Measurements from ENCODE around the gene PLXDC1.
"Not testable (repeated sequence)": the region's sequence is repeated elsewhere in the genome, so short reads cannot be mapped to it uniquely, and the experiment has no call there.

Gene PLXDC1

DNA sequence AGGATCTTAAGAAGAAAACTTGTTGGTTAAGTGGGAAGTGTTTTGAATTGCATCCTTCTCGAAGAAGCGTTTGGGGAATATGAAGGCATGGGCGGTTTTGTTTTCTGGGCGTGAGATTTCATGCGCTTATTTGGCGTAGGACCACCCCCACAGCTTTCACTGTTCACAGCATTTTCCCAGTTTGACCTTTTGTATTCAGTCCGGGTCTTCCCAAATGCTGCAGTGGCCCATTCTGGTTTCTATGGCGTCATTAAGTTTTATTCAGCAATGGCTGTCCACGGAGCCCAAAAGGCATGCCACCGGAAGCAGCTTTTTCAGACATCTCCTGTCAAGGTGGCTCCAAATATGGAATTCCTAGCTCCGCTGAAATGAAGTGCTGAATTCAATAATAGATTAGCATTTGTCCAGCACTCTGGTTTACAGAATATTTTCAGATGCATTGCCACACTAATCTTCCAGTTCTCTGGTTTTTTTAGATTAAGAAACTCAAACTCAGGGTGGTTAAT, 93.7 kb downstream of the PLXDC1 start:
- no peak for DNase-seq

DNA sequence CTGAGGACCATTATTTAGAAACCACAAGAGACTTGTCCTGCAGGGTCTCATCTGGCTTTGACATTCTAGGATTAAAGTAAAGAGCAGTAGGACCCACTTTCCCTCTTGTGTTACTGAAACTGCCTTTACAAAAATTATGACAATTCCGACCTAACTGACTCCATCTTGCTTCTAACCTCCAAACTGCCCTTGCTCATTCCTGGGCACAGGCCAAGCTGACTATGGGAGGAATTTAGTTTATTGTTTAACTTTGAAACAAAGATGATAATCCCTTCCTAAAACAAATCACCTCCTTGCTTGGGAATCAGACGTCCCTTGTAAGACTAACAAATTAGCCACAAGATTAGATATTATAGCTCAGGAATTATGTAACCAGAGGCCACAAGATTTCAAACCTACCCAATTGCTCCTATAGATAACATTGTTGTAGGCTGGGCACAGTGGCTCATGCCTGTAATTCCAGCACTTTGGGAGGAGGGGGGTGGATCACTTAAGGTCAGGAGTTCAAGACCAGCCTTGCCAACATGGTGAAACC, 97.3 kb downstream of the PLXDC1 start:
- no peak for DNase-seq

DNA sequence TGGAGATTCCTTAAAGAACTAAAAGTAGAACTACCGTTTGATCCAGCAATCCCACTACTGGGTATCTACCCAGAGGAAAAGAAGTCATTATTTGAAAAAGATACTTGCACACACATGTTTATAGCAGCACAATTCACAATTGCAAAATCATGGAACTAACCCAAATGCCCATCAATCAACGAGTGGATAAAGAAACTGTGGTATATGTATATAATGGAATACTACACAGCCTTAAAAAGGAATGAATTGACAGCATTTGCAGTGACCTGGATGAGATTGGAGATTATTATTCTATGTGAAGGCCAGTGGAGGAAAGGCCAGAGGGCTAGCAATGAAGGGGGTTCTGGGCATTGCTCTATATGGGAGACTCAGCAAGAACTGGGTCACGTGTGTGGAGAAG, 99.0 kb downstream of the PLXDC1 start:
- DNase-seq = not testable (repeated sequence)

DNA sequence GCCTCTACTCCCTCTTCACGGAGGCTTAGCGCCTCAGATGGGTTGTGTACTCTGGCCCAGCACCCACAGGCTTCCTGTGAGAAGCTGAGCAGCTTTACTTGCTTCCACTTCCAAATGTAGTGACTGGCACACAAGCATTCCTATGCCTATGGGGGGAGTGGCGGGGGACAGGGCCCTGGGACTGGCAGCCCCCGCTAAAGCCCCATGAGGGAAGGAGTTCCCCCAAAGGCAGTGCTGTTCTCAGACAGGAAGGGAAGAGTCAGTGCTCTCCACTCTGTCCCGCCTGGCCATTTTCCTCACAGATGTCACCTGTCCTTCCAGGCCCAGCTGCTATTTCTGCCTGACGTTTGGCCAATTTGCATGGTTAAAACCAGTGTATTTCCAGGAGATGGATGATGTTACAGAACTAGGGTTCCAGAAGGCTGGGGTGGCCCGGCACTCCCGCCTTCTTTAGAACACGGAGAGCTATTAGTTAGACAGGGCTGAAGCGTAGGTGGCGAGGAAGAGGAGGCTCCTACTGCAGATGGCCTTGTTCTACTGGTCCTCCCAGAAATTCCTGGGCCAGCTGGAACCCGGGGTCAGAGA, 100.3 kb downstream of the PLXDC1 start:
- DNase-seq = no peak

DNA sequence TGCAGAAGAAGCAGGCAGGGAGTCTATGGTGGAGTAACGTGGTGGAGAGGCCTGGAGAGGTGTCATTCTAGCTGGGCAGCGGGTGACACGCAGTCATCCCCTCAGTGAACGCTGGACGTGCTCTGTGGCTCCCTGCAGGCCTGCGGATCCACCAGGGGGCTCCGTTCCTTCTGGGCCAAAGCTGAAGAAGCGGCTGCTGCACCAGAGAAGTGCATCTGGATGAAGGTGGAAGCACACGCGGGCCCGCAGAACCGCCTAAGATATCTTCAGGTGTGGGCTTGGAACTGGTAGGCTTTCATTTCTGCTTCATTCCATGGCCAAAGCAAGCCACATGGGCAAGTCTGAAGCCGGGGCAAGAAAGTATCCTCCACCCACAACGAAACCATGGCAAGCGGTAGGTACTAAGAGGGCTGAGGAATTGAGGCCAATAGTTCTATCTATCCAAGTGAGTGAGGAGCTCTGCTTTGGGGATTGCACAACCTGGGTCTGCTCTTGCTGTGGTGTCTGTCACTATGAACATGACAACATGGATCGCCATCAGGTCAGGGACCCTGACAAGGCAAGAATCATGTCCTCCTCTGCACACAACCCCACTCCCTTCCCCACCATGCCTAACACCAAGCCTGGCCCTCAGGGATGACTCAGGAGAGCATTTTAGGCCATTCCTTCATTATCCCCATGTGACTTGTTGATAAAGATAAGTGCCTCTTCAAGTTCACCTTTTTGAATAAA, 105.3 kb downstream of the PLXDC1 start:
- DNase-seq = no peak

DNA sequence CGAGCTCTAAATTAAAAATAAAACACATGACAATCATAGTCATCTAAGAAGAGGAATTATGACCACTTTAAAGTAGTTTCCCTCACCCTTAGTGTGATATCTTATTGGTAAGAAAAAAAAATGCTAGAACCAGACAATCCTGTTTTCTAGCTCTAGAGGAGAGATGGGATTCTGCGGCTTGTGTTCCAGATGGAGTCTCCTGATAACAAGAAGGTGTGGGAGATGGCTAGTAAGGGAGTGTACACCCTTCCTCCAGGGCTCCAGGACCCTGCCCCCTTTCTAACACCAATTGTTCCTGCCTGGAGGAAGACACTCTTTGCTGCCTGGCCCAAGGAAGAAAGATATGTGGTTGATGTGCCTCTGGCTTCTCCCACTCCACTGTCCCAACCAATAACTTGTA, 115.4 kb downstream of the PLXDC1 start:
- DNase-seq = no peak

DNA sequence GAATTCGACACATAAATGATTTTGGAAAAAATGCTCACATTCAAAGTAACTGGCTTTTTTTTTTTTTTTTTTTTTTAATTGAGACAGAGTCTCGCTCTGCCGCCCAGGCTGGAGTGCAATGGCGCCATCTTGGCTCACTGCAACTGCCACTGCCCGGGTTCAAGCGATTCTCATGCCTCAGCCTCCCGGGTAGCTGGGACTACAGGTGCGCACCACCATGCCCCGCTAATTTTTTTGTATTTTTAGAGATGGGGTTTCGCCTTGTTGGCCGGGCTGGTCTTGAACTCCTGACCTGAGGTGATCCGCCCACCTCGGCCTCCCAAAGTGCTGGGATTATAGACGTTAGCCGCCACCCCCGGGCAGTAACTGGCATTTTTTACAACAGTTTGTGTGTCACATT, 115.9 kb downstream of the PLXDC1 start:
- not testable (repeated sequence) for DNase-seq

DNA sequence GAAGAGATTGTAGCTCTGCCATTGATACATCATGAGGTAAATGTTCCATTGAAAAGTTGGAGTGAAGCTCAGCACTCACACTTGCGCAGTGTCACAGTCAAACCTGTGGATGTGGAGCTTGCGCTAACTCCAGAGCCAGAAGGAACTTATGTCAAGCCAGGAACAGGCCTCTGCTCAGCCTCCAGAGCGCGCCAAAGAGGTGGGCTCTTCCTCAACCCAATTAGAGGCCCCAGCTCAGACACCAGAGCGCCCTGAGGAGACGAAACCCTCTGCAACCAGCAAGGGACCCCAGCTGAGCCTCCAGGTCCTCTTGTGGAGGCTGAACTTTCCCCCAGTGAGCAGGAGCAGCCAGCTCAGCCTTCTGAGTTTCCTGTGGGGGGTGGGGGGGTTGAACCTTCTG, 122.7 kb downstream of the PLXDC1 start:
- DNase-seq = no peak

DNA sequence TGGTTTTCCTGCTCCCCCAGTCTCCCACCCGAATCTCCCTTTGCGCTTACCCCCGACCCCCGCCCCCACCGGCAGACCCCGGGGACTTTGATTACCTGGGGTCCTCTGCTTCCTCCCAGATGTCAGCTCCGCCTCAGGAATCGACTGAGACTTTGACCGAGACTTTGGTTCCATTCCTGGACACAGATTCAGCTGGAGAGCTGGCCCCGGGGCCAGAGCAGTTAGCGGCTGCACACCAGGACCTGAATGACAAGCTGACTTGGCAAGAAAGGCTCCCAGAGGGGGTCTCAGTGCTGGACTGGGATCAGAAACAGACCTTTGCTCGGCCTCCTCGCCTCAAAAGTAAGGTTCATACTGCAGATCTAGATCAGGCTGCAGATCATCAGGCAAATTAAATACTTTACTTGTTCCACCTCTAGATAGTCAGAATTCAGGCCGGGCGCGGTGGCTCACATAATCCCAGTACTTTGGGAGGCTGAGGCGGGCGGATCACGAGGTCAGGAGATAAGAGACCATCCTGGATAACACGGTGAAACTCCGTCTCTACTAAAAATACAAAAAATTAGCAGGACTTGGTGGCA, 123.9 kb downstream of the PLXDC1 start:
- DNase-seq = no peak

DNA sequence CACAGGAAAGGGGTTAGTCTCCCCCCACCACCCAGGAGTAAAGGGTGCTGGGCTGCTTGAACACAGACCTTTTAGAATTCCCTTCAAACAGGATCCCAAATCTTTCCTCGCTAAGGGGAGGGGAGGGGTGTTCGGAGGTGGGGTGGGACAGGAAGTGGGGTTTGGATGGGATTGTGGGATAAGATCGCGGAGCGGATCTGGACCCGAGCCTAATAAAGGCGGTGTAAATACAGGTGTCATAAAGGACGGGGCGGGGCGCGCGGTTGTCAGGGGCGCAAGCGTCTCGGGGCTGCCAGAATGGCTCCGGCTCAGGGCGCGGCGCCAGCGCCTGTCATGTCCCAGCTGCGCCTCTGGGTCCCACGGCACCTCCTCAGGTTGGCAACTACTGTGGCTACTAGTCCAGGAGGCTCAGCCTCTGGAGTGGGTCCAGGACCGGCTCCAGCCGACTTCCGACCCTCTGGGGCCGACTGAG, 124.4 kb downstream of the PLXDC1 start:
- peak; percentile 47 for DNase-seq

DNA sequence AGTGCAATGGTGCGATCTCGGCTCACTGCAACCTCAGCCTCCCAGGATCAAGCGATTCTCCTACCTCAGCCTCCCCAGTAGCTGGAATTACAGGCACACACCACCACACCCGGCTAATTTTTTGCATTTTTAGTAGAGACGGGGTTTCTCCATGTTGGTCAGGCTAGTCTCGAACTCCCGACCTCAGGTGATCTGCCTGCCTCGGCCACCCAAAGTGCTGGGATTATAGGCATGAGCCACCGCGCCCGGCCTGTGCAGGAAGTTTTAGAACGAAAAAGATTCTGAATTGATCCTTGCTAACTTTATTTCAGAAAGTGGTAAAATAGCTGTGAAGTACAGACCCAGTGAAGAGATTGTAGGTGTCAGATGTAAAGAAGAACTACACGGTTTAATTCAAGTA, 125.1 kb downstream of the PLXDC1 start:
- not testable (repeated sequence) for DNase-seq

DNA sequence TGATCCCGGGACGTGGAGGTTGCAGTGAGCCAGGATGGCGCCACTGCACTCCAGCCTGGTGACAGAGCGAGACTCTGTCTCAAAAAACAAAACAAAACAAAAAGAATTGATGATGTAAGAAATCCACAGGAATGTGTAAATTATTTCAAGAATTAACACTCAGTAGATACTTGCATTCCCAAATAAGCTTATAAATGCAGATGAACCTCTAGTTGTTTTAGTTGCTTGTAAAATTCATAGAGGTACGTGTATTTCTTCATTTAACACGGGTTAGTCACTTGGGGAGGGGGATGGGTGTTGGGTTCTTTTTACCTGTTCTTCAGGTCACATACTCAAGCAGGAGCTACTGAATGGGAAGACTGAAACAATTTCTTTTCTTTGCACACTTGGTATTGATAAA, 128.5 kb downstream of the PLXDC1 start:
- DNase-seq = no peak

DNA sequence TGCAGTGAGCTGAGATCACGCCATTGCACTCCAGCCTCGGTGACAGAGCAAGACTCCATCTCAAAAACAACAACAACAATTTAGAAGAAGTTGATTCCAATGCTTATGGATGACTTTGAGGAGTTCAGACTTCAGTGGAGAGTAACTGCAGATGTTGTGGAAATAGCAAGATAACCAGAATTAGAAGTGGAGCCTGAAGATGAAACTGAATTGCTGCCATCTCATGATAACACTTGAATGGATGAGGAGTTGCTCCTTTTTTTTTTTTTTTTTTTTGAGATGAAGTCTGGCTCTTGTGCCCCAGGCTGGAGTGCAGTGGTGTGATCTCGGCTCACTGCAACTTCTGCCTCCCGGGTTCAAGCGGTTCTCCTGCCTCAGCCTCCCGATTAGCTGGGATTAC, 131.4 kb downstream of the PLXDC1 start:
- not testable (repeated sequence) for DNase-seq

DNA sequence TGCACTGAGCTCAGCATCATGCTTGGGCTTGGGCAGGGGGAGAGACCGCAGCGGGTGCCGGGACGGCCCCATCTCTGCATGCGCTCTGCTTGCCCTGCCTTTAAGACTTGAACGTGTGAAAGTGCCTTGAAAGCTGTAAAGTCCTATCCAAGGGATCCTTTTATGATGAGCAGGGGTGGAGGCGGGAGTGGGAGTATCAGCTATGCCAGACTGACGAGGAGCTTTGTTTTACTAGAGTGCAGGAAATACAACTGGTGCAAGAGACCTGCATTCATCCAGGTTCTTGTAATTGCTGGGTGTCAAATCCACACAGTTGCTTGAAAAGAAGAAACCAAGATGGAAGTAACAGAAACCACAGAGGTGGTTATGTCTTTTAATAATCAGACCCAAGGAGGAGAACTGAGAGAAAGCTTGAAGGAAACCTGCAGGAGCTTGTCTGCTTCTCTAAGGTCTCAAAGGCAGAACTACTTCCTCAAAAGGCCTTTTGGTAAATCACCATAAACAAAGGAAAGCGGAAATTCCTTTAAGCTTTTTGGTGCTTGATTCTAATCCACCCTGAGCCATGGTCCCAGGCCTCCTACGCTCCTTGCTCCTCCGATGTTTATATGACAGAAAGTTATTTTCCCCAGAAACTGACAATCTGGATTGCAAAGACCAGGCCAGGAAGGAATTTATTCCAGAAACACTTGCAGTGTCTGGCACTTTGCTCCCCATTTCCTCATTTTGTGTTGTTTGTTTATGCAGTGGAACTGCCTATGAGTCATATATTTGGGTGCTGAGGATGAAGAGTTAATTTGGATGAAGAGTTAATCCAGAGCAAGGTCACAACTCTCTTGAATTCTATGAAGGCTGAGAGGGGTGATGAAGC, 132.9 kb downstream of the PLXDC1 start:
- peak; percentile 51 for DNase-seq

DNA sequence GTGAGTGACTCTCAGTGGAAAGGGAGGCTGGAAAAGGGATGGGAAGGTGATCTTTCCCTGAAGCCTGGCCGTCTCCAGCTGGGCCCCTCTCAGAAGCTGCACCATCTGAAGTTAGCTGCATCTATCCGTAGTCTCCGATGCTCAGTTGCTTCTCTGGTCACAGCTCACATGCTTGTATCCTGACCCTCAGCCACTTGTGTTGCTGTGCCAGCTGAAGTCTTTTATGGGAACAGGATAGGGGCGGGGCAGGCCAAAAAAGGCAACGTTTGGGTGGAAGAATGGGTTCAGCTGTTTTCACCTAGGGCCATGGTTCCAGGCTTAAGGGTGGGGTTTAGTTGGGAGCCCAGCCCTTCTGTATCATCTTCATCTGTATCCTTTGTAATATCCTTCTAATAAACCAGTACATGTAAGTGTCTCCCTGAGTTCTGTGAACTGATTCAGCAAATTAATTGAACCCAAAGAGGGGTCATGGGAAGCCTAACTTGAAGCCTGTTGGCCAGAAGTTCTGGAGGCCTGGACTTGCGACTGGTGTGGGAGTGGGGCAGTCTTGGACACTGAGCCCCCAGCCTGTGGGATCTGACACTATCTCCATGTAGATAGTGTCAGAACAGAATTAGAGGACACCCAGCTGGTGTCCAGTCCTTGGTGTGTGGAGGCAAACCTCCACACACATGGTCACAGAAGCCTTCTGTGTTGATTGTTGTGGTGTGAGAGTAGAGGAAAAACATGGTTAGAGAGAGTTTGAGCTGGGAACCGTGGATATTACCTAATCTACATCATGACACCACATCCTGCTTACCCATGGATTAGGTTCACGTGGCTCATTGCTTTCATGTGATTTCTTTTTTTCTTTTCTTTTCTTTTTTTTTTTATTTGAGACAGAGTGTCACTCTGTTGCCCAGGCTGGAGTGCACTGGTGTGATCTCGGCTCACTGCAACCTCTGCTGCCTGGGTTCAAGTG, 135.0 kb downstream of the PLXDC1 start:
- DNase-seq = no peak

DNA sequence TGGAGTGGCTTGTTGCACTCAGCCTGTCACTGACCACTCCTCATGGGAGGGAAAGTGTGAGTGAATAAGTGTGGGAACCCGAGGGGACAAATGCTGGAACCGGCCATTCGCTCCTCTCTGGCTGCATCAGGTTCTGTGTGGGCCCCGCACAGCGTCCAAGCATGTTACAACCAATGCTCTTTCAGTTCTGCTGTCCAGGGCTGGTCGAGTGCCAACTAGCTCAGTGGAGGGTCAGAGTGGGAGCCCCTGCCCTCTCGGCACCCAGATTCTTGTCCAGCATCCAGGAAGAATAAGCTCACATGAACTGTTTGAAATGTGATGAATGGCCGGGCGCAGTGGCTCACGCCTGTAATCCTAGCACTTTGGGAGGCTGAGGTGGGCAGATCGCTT, 135.9 kb downstream of the PLXDC1 start:
- DNase-seq = no peak

DNA sequence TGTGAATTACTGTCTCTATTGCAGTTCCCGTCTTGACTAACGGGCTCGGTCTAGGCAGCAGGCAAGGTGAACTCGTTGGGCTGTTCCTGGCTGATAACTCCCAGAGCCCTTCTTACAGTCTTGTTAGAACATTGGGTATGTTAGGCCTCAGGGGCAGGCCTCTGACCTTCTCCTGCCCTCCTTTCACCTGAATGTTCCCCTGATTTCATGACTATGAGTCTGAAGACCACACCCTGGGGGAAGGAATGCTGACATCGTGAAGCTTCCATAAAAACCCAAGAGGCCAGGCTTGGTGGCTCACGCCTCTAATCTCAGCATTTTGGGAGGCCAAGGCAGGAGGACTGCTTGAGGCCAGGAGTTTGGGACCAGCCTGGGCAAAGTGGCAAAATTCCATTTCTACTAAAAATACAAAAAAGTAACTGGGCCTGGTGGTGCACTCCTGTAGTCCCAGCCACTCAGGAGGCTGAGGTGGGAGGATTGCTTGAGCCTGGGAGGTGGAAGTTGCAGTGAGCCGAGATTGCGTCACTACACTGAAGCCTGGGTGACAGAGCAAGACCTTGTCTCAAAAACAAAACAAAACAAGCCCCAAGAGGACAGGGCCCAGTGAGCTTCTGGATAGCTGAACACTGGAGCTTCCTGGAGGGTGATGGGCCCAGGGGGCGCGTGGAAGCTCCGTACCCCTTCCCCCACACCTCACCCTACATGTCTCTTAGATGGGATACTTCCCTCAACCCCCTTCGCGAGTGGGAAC, 136.5 kb downstream of the PLXDC1 start:
- no peak for DNase-seq

DNA sequence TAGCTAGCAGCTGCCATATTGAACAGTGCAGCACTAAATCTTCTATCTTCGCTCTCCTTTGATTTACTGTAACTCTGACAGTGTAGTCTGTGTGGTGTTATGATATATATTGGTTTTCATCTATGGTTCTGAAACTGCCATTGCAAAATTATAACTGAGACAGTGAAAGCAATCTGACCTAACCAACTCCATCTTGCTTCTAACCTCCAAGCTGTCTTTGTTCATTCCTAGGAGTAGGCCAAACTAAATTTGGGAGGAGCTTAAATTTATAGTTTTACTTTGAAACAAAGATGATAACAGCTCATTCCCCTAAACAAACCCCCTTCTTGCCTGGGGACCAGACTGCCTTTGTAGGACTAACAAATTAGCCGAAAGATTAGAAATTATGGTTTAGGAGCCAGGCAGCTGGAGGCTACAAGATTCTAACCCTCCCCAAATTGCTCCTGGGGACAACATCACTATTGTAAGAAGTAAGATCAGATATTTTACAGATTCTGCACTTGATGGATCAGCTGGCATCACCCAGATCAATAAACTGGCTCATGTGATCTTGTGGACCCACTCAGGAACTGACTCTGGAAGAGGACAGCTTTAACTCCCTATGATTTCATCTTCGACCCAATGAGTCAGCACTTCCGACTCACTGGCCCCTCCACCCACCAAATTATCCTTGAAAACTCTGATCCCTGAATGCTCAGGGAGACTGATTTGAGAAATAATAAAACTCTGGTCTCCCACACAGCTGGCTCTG, 137.2 kb downstream of the PLXDC1 start:
- DNase-seq = no peak

Data from stimulated activated CD4-positive, alpha-beta T cell treated with anti-CD3 and anti-CD28 coated beads, Interleukin-15, amount 100 ng/mL, for 24 hours (primary cell).